Dendritic cell treated with granulocyte-macrophage colony-stimulating factor and Interleukin-4, amounts not matched to agents 40 ng/mL and 50 ng/mL, for 4 days (primary cell): ENCODE measurements around the gene C22orf31.

ENCODE experiments used
- H3K27ac Mint-ChIP-seq: one replicate; pipeline ENCODE4 v1.8.0; 2022; ENCODE audit warnings: mild to moderate bottlenecking, mixed read lengths
- H3K27me3 Mint-ChIP-seq: one replicate; pipeline ENCODE4 v1.8.0; 2022; ENCODE audit warnings: mild to moderate bottlenecking, mixed read lengths
- H3K36me3 Mint-ChIP-seq: one replicate; pipeline ENCODE4 v1.8.0; 2022; ENCODE audit warnings: low read depth, mixed read lengths
- H3K4me1 Mint-ChIP-seq: one replicate; pipeline ENCODE4 v1.8.0; 2022; ENCODE audit warnings: low read depth, mixed read lengths
- H3K4me3 Mint-ChIP-seq: one replicate; pipeline ENCODE4 v1.8.0; 2022; ENCODE audit warnings: mild to moderate bottlenecking, moderate library complexity, mixed read lengths
- H3K9me3 Mint-ChIP-seq: one replicate; pipeline ENCODE4 v1.8.0; 2022; ENCODE audit warnings: mixed read lengths
- intact Hi-C: fragments of 100-400 bp; cut with micrococcal nuclease; formaldehyde crosslinking; loops from one replicate; pipeline ENCODE4 v1.15.0; 2022

C22orf31 gene

DNA sequence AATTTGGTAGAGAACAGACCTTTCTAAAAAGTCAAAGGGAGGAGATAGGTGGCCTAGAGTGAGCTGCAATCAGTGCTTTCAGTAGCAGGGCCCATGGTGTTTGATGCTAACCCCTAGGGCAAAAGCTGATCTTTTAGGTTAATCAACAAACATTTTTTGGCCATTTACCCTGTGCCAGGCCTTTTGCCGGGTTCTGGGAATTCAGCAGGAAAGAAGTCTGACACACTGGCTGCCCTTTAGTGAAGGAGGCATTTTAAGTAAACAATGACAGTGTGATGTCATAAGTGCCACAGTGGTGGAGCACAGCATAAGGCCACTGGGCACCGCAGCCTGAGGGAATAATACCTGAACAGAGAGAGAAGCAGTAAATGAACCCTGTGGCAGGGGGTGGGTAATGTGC is 29.0 kb downstream of the C22orf31 start:
- peaks cover 48% of the 10 kb centered on the region for H3K27me3 Mint-ChIP-seq
- no peak overlapping the region for H3K27ac Mint-ChIP-seq
- intact Hi-C loops = no loop called here
- peaks cover 19% of the 10 kb centered on the region for H3K4me1 Mint-ChIP-seq
- H3K4me3 Mint-ChIP-seq = no peak overlapping the region
- H3K36me3 Mint-ChIP-seq = no peaks in the 10 kb centered on the region
- H3K9me3 Mint-ChIP-seq = no peaks in the 10 kb centered on the region

DNA sequence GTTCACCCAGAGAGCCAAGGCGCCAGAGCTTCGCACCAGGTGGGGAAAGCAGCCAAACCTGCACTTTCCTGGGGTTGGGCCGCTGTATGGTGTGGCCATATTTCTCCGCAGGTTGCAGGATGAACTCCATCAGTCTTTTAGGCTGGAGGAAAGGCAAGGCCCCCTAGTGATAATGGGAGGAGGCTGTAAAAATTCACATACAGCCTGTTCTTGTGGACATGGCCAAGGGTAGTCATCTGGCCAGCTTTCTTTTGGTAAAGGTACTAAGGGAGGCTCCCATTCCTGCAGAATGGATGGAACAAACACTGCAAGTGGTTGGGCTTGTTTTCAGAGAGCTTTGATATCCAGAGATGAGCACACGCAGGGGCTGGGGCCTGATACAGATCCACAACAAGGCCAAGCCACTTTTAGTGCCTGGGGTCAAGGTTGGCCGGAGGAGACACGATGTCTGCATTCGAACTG is 29.6 kb downstream of the C22orf31 start:
- Mint-ChIP-seq H3K27me3 (peaks cover 48% of the 10 kb centered on the region), H3K4me1 (peaks cover 19% of the 10 kb centered on the region), H3K27ac (no peak overlapping the region), H3K4me3 (no peak overlapping the region), H3K36me3 (no peaks in the 10 kb centered on the region), H3K9me3 (no peaks in the 10 kb centered on the region)
- intact Hi-C loops = no loop called here

DNA sequence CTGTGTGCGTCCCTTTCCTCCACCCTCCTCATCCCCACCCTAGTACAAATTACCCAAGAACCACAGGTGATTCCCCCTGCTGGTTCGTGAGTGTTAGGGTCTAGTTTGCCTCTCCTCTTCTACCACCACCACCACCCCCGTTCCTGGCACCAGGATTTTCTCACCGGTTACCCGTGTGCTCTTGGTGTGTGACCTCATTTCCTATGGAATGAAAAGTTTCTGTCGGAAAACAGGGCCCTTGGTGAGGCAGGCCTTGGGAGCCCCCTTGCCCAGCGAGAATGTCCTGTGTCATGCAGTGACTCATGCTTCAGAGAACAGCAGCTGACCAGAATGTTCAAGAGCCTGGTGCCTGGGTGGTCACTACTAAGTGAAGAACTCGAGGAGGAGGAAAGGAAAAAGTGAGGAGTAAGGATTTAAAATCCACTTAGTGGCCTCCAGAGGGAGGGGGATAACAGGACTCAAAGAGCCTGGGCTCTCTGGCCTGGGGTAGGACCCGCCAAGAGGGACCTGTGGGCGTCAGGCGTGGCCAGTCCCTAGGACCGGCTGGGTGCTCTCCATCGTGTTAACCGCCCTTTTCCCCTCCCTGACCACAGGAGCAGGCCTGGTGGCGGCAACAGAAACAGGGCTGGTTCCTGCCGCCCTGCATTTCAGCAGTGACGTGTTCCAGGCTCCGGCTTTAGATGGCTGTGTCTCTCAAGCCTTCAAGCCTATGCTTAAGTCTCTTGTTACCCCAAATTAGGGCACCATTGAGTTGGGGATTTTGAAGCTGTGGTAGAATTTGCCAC is 30.2 kb downstream of the C22orf31 start:
- no peak overlapping the region for H3K27ac Mint-ChIP-seq
- H3K9me3 Mint-ChIP-seq = no peaks in the 10 kb centered on the region
- H3K4me1 Mint-ChIP-seq = peaks cover 19% of the 10 kb centered on the region
- no peak overlapping the region for H3K4me3 Mint-ChIP-seq
- H3K36me3 Mint-ChIP-seq = no peaks in the 10 kb centered on the region
- intact Hi-C loops = no loop called here
- H3K27me3 Mint-ChIP-seq = peaks cover 48% of the 10 kb centered on the region

GRCh38 chr22:29030618-29031226 is 30.9 kb downstream of the C22orf31 start:
- Mint-ChIP-seq H3K4me3 (peak overlapping the region; percentile 48), H3K36me3 (no peaks in the 10 kb centered on the region), H3K27ac (no peak overlapping the region), H3K4me1 (peaks cover 19% of the 10 kb centered on the region), H3K27me3 (peaks cover 48% of the 10 kb centered on the region), H3K9me3 (no peaks in the 10 kb centered on the region)
- intact Hi-C loops = no loop called here

GRCh38 chr22:29030016-29030617 is 31.5 kb downstream of the C22orf31 start:
- peaks cover 48% of the 10 kb centered on the region for H3K27me3 Mint-ChIP-seq
- intact Hi-C loops = no loop called here
- H3K4me1 Mint-ChIP-seq = peaks cover 19% of the 10 kb centered on the region
- H3K4me3 Mint-ChIP-seq = peak overlapping the region; percentile 48
- H3K36me3 Mint-ChIP-seq = no peaks in the 10 kb centered on the region
- H3K9me3 Mint-ChIP-seq = no peaks in the 10 kb centered on the region
- no peak overlapping the region for H3K27ac Mint-ChIP-seq

GRCh38 chr22:29029202-29030000 is 32.2 kb downstream of the C22orf31 start:
- Mint-ChIP-seq H3K27me3 (peaks cover 48% of the 10 kb centered on the region), H3K4me3 (no peak overlapping the region), H3K27ac (no peak overlapping the region), H3K4me1 (peaks cover 19% of the 10 kb centered on the region), H3K9me3 (no peaks in the 10 kb centered on the region), H3K36me3 (no peaks in the 10 kb centered on the region)
- intact Hi-C loops = no loop called here

- intact Hi-C loops = no loop called here
- no peaks in the 10 kb centered on the region for H3K9me3 Mint-ChIP-seq
- H3K36me3 Mint-ChIP-seq = no peaks in the 10 kb centered on the region
- H3K4me3 Mint-ChIP-seq = no peak overlapping the region
- H3K27me3 Mint-ChIP-seq = peaks cover 47% of the 10 kb centered on the region
- H3K27ac Mint-ChIP-seq = no peak overlapping the region
- H3K4me1 Mint-ChIP-seq = peaks cover 19% of the 10 kb centered on the region
These were observed 33.2 kb downstream of the C22orf31 start for GRCh38 chr22:29028468-29028867.

- no peaks in the 10 kb centered on the region for H3K36me3 Mint-ChIP-seq
- H3K4me1 Mint-ChIP-seq = peaks cover 12% of the 10 kb centered on the region
- H3K9me3 Mint-ChIP-seq = no peaks in the 10 kb centered on the region
- intact Hi-C loops = no loop called here
- H3K27ac Mint-ChIP-seq = no peak overlapping the region
- H3K27me3 Mint-ChIP-seq = peaks cover 32% of the 10 kb centered on the region
- no peak overlapping the region for H3K4me3 Mint-ChIP-seq
These were observed 35.1 kb downstream of the C22orf31 start for GRCh38 chr22:29026579-29026978.

DNA sequence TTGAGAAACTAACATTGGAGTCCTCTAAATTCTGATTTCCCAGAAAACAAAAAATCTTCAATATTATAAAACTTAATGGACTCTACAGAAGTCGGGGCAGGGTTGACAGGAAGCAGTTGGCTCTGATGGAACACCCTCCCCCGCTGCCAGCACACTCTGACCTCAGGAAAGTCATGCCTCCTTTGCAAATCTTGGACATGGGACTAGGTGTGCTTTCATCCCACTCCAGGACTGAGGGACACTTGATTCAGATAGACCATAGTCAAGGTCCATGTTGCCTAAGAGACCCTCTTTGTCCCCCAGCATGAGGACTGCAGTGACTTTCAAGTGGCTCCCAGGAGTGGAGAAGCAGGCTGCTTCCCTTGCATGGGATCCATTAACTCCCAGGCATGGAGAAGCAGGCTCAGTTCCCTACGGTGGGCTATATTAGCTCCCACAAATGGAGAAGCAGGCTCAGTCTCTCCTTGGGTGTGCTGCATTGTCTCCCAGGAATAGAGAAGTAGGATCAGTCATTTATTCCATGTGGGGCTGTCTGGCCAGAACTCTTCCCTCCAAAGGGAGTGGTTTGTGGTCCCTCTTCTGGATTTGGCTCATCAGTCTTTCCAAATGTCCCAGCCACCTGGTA is 38.3 kb downstream of the C22orf31 start:
- H3K27ac Mint-ChIP-seq = no peak overlapping the region
- H3K4me1 Mint-ChIP-seq = no peaks in the 10 kb centered on the region
- H3K9me3 Mint-ChIP-seq = peaks cover 6% of the 10 kb centered on the region
- H3K4me3 Mint-ChIP-seq = no peak overlapping the region
- H3K27me3 Mint-ChIP-seq = peaks cover 3% of the 10 kb centered on the region
- no peaks in the 10 kb centered on the region for H3K36me3 Mint-ChIP-seq
- intact Hi-C loops = no loop called here

DNA sequence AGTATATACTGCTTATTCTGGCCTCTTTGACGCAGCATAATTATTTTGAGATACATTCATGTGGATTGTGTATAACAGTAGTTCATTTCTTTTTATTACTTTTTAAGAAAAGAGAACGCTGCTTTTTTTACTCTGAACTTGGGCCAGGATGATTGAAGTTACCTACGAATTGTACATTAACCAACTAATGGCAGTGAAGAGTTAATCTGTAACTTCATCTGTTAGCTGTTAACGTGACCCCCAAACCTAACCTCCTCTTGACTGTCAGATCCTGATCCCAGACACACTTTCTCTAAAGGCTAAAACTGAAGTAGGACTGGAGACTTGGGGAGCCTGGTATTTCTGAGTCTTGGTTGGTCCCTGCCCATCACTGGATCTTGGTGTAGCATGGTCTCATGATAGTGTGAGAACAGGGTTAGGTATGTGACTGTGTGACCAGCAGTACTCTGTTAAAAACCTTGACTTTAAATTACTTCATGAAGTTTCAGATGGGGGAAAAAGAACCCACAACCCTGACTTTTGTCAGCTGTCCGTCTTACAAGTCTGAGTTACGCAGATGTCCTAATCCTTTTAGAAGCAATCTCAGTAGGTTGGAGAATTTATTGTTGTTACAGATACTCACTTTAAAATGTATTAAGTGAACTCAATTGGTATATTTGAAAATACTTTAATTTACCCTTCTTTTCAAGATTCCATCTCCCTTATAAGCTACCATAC is 39.4 kb downstream of the C22orf31 start:
- Mint-ChIP-seq H3K4me1 (no peaks in the 10 kb centered on the region), H3K27me3 (peaks cover 3% of the 10 kb centered on the region), H3K36me3 (no peaks in the 10 kb centered on the region), H3K9me3 (peaks cover 6% of the 10 kb centered on the region), H3K27ac (no peak overlapping the region), H3K4me3 (no peak overlapping the region)
- intact Hi-C loops = no loop called here

GRCh38 chr22:29018293-29019189 is 43.1 kb downstream of the C22orf31 start:
- Mint-ChIP-seq H3K4me3 (no peak overlapping the region), H3K4me1 (no peaks in the 10 kb centered on the region), H3K36me3 (no peaks in the 10 kb centered on the region), H3K27me3 (peaks cover 5% of the 10 kb centered on the region), H3K27ac (no peak overlapping the region), H3K9me3 (peaks cover 6% of the 10 kb centered on the region)
- intact Hi-C loops = no loop called here

DNA sequence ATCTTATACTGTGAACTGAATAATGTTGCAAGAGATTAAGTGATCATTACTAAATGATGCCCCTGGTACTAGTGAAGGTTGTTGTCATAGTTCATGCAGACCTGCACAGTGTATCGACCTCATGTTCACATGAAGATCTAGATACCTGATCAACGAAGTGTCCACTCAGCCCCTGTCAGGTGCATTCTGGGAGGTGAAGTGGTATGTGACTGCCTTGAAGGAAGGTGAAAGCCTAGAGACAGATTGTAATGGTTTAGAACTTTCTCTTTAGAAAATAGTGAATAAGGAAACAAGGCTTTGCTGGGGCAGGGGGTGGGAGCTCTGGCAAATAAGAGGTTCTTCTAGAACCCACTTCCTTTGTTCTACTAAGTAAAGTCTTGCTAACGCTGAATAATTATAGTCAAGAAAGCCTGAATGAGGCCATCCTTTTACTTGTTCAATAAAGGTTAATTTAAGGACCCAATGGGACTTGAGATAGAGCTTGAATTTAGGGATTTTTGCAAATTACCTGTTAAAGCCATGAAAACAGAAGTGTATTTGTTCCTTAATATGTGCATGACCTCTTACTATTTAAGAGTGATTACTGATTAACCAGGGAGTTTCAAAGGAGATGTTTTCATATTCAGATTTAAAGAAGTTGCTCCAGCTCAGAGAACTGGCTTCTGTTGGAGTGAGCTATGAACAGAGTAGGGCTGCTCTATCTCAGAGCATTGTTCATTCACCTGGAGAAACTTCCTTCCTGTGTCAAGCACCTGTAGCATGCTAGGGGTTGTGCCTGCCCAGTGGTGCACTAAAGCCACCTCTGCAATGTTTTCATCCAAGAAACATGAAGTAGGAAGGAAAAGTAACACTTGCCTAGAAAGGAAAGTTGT is 45.3 kb downstream of the C22orf31 start:
- Mint-ChIP-seq H3K9me3 (peaks cover 6% of the 10 kb centered on the region), H3K27me3 (peaks cover 5% of the 10 kb centered on the region), H3K4me3 (no peak overlapping the region), H3K36me3 (no peaks in the 10 kb centered on the region), H3K27ac (no peak overlapping the region), H3K4me1 (no peaks in the 10 kb centered on the region)
- intact Hi-C loops = no loop called here
